Measurements from ENCODE around the gene CXorf58.
A peak's percentile ranks its signal among the peaks of the same experiment; 100 is the strongest.

Gene CXorf58

GRCh38 chrX:23900220-23900797 is 7.5 kb upstream of the CXorf58 start:
- no peak for DNase-seq (ENCODE audit: low spot score)

DNA sequence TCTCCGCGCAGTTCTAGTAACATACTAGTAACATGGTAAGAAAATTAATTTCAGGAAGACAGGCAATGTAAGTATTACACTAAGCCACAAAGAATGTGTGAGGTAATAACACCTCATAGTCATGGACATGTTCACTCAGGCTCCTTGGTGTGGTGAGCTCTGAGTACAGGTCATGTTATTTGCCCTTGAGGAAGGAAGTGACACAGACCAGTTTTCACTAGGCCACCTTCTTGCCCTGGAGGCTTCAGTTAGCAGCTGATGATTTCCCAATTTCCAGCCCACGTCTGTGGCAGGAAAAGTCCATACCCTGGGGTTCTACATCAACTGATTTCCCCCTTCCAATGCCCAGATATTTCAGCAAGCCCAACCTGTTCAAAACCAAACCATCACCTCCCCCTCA is 6.7 kb upstream of the CXorf58 start:
- peak; percentile 92 for DNase-seq (ENCODE audit: low spot score)

DNA sequence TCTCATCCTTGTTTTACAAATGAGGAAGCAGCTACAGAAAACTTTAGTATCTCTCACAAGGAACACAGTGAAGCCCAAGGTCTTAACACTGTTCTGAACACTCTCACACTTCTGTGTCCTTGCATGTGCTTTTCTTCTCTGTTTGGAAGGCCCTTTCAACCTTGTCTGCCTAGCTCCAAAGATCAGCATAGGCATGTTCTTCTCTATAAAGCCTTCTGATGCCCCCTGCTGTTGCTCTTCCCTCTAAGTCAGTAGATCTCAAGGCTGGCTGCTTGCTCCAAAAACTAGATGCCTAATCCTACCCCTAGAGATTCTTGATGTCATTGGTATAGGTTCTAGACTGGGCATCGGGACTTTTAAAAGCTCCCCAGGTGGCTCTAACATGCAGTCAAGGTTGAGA is 6.0 kb upstream of the CXorf58 start:
- peak; percentile 65 for DNase-seq (ENCODE audit: low spot score)

GRCh38 chrX:23902419-23902818 is 5.4 kb upstream of the CXorf58 start:
- DNase-seq (ENCODE audit: low spot score), result peak; percentile 63

- DNase-seq (ENCODE audit: low spot score), result peak; percentile 60
Observed at GRCh38 chrX:23904096-23904495, 3.7 kb upstream of the CXorf58 start.

GRCh38 chrX:23907111-23907497 is 702 bp upstream of the CXorf58 start:
- DNase-seq (ENCODE audit: low spot score), result no peak

GRCh38 chrX:23908219-23909004 is 606 bp downstream of the CXorf58 start:
- no peak for DNase-seq (ENCODE audit: low spot score)

GRCh38 chrX:23911126-23911835 is 3.5 kb downstream of the CXorf58 start:
- DNase-seq (ENCODE audit: low spot score), result no peak

DNA sequence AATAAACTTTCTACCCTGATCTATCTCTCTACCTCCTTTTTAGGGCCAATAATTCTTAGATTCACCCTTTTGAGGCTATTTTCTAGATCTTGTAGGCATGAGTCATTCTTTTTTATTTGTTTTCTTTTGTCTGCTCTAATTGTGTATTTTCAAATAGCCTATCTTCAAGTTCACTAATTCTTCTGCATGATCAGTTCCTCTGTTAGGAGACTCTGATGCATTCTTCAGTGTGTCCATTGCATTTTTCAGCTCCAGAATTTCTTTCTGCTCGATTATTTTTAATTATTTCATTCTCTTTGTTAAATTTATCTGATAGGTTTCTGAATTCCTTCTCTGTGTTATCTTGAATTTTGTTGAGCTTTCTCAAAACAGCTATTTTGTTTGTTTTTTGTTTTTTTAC is 11.3 kb downstream of the CXorf58 start:
- no peak for DNase-seq (ENCODE audit: low spot score)

GRCh38 chrX:23919706-23920320 is 12.0 kb downstream of the CXorf58 start:
- DNase-seq (ENCODE audit: low spot score), result no peak

DNA sequence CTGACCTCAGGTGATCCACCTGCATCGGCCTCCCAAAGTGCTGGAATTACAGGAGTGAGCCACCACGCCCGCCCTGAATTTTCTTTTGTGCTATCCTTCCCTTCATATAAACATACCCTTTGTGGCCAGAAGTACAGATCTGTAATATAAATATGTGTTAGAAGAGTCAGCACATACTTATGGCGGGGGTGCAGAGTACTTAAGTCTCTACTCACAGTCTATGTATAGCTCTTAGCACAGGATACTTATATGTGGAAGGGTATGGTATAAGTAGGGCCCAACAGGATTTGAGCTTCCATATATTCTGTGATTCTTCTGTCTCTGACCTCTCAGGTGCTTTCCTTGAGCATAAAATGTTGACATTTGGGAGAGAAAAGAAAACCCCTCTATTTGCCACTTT is 18.2 kb downstream of the CXorf58 start:
- no peak for DNase-seq (ENCODE audit: low spot score)

DNA sequence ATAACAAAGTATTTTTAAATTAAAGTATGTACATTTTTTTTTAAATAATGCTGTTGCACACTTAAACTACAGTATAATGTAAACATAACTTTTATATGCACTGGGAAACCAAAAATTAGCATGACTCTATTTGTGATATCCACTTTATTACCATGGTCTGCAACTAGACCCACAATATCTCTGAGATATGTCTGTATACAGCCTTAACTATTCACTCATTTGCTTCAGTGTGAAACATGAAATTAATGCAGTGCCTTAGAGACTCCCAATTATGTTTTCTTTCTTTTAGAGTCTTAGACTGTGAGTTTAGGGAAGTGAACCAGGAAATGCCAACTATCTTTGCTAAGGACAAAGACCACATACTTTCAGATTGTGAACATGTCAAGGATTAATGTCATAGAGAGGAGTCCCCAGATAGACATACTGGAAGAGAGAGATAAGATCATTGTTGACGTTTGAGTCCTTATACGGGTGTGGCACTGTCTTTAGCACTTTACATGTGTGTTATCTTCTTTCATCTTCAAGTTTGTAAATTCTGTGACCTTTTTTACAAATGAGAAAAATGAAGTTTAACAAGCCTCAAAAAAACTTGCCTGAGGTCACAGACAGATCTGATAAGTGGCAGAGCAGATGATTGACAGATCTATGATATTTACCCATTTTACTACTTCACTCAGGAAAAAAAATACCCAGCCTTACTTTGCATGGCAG is 23.2 kb downstream of the CXorf58 start:
- no peak for DNase-seq (ENCODE audit: low spot score)

- DNase-seq (ENCODE audit: low spot score), result no peak
Observed at GRCh38 chrX:23932046-23932445, 24.2 kb downstream of the CXorf58 start.

DNA sequence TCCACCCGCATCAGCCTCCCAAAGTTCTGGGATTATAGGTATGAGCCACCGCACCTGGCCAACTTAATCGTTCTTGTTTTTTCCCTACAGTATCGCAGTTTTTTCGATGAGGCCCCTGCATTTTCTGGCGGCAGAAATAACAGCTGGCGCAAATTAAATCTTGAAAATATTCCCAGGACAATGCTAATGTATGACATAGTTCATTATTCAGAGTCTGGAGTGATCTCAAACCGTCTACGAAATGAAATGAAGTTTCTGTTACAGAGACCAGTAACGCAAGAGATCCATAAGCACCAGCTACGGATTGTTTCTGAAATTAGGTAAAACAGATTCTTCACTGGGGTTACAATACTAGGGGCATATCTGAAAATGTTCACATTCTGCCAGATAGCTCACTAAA is 27.3 kb downstream of the CXorf58 start:
- DNase-seq (ENCODE audit: low spot score), result no peak

DNA sequence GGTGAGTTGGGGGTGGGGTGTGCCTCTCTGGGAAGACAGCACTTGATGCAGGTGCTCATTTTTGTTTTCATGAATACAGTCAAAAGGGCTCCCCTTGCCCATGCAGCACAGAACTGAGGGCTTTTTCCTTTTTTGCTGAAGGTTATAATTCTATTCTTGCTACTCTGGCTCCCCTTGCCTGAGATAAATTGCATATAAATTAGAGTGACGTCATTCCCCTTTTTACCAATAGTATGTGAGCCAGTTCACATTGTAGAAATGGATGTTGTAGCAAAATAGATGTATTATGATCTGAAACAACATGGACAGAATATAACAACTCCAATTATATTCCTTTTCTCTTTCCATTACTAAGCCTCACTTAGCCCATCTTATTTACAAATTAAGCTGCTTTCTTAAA is 28.4 kb downstream of the CXorf58 start:
- DNase-seq (ENCODE audit: low spot score), result no peak

- DNase-seq (ENCODE audit: low spot score), result no peak
Observed at GRCh38 chrX:23937100-23937499, 29.3 kb downstream of the CXorf58 start.

DNA sequence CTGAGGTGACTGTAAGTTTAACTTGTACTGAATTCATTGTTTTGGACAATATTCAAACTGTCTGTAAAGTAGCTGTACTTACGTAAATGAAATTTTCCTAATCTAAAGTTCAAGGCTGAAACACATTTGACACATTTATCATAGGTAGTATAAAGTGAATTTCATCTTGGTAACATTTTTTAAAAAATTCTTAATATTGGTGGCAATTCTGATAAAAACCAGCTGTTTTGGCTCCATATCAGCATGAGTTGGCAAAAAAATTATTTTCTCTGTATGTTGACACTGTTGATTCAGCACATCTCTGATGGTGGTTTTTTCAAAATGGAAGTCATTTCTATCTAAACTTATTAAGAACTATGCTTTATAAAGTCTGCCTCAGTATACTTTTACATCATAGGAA is 30.9 kb downstream of the CXorf58 start:
- DNase-seq (ENCODE audit: low spot score), result no peak

DNA sequence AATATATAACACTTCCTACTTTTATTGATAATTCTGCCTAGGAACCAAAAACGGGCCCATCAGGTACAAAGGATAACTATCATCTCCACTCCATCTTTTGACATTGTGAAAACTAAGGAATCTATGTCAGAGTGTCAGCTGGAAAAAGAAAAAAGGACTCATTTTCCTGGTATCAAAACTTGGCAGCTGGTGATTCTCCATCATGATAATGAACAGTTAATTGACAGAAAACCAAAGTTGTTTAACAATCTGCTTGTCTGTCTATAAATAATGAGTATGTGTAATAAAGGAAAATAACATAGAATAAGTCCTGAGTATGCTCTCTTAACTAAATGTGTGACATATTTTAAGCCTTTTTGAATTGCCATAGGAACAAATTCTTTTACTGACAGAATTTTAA is 31.4 kb downstream of the CXorf58 start:
- DNase-seq (ENCODE audit: low spot score), result no peak

GRCh38 chrX:23944234-23944633 is 36.4 kb downstream of the CXorf58 start:
- DNase-seq (ENCODE audit: low spot score), result no peak

DNA sequence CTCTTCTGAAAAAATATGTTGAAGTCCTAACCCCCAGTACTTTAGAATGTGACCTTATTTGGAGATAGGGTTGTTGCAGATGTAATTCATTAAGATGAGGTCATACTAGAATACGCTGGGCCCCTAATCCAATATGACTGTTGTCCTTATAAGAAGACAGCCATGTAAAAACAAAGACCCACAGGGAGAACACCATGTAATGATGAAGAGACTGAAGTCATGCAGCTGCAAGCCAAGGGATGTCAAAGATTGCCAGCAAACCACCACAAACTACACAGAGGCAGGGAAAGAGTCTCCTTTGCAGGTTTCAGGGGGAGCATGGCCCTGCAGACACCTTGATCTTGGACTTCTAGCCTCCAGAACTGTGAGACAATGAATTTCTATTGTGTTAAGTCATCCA is 37.4 kb downstream of the CXorf58 start:
- DNase-seq (ENCODE audit: low spot score), result no peak

- no peak for DNase-seq (ENCODE audit: low spot score)
Observed at GRCh38 chrX:23952391-23952790, 44.6 kb downstream of the CXorf58 start.
